SK-MEL-5 (cell line): ENCODE data around the gene WNK3. TPM values are rescaled to one million over a fixed set of nuclear protein-coding genes. Genes with fewer than 3 reads are reported as not detected.
A peak's percentile ranks its signal among the peaks of the same experiment; 100 is the strongest.
"Not testable (repeated sequence)": the region's sequence is repeated elsewhere in the genome, so short reads cannot be mapped to it uniquely, and the experiment has no call there.

Source experiments
- DNase-seq: peaks from one replicate; pipeline ENCODE4 v3.0.0-alpha.2; 2016; ENCODE audit warnings: low read depth, low spot score
- in situ Hi-C: cut with HindIII; loops from 2 replicates; pipeline ENCODE4 v1.10.0; 2016; ENCODE audit warnings: low sequenced_read_pairs, high pct_unique_total_duplicates, low pct_unique_long_range_greater_than_20kb
- polyA plus RNA-seq, 2 experiments: library from polyadenylated mRNA; depleted of rRNA; stranded (reverse); fragments of >200 nt; gene quantifications; 2 replicates each; pipeline ENCODE4 v1.2.3, GENCODE V29; 2015
- total RNA-seq: library from RNA; depleted of rRNA; stranded (reverse); fragments of >200 nt; shearing (Covaris generic); gene quantifications from 2 replicates; pipeline ENCODE4 v1.2.3, GENCODE V29; 2014; rRNA removed

Gene WNK3
- 8.6 TPM in 2 replicates for total RNA-seq
- 2.5 and 3.5 TPM in 2 replicates for polyA plus RNA-seq (2015; cell fraction: cytosol; rRNA removed)
- polyA plus RNA-seq (2015; cell fraction: nucleus; rRNA removed) = 4.4 and 4.6 TPM in 2 replicates

DNA sequence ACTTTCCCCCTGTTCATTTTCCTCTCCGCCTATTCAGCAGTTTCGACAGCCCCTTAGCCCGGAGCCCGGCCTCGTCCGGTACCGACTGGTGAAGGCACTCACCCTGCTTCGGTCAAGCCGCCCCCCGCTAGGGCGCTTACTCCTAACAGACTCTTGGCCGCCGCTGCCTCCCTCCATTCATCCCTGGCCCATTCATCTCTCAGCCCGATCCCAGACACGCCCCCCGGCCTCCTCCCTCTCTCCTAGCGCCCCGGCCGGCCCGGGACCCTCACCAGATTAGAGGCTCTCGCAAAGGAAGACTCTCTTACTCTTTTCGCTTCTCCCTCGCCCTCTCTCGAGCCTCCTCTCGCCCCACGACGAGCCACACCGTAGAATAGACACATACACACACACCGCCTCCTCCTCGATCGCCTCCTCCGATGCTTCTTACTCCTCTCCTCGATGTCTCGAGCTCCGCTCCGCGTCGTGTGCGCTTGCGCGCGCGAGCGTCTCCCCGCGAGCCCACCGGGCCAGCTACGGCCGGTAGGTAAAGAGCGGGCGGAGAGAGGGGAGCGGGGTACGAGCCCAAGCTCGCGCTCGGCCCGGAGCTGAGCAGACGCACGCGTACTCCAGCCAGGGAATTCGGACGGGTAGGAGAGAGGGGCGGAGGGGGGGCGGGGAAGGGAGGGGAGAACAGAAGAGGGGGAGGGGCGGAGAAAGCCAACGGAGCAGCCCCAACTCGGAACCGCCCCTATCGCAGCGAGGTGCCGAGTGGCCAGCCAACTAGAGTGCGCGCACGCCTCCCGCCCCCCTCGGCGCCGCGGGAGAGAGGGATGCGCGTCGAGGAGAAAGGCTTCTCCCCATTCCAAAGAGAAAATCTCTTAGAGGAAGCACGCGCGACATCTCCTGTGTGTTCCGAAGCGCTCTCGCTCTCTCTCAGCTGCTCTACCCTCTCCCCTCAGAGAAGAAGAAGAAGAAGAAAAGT, at the start of gene WNK3:
Gene WNK3, minus strand, starts transcription at position 633 of the 964 bp plus-strand sequence.
- DNase-seq = peak; percentile 84
- in situ Hi-C loops = no loop called here

DNA sequence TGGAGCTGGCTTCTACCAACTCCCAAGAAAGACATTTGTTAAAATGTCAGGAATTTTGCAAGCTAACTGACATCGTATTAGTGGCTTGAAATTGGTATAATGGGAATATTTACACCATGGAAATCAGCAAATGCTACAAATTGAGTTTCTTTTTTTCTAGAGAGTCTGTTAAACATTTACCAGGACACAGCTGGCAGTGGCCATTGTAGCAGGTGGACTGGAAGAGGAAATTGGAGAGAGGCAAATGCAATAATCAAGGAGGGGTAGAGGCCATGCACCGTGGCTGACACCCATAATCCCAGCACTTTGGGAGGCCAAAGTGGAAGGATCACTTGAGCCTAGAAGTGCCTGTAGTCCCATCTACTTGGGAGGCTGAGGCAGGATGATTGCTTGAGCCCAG, 49.4 kb upstream of the WNK3 start:
- in situ Hi-C loops = no loop called here
- DNase-seq = no peak

DNA sequence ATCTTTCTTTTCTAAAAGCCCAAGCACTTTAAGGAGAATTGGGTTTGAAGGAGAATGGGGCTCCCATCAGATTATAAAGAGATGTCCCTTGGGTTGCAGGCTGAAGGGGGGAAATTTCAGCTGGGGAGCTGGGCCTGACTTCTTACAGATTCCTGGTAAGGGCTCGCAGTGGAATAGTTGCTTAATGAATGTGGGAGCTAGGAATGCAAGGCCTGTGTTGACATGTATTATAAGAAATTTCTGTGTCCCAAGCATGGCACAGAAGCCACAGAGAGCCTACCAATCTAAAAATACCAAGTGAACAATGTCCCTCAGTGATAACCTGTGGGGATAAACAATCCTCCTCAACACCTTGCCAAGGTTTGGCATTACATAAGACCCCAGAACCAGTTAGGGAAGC, 39.3 kb upstream of the WNK3 start:
- in situ Hi-C loops = no loop called here
- no peak for DNase-seq

DNA sequence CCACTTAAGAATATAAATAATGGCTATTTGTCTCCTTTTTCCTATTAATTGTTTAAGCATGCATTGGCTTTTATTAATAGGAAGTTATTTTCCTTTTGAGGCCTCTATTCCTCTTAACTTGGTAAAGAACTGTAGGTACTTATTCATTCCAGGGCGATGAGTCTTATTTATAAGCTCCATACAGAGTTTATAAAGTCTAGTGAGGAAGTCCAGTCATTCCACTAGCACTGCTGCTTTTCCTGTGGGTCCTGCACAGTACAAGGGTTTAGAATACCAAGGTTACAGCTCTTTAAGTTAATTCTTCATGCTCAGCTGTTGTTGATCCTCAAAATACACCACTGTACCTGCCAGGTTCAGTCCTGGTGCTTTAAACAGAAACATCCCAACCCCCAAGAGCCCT, 28.5 kb upstream of the WNK3 start:
- no peak for DNase-seq
- in situ Hi-C loops = no loop called here

DNA sequence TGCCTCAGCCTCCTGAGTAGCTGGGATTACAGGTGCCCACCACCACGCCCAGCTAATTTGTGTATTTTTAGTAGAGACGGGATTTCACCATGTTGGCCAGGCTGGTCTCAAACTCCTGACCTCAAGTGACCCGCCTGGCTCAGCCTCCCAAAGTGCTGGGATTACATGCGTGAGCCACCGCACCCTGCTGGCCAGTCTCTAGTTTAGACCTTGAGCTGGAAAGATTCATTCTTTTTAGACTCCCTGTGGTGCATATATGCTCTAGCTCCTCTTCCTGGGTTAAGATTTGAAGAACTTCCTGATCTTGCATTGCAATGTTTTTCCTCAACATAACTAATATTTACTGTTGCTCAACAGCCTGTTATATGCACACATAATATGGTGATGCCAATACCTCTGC, 26.8 kb upstream of the WNK3 start:
- in situ Hi-C loops = not testable (repeated sequence)
- DNase-seq = peak; percentile 11

DNA sequence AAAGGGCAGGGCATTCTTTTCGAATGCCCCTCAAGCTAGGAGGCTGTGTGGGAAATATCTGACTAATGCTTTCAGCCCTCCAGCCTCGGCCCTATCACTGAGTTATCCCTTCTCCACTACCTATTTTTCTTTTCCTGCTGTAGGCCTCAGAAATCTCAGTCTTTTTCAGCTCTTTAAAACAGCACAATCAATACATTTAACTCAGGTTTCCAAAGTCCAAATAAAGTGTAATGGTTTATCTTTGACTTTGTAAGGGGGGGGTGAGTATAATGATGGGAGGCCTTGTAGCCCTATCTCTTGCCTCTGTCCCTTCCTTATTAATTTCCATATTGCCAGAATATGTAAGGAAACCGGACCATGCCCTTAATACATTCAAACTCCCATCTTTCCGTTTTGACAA, 1.6 kb upstream of the WNK3 start:
- in situ Hi-C loops = no loop called here
- no peak for DNase-seq

DNA sequence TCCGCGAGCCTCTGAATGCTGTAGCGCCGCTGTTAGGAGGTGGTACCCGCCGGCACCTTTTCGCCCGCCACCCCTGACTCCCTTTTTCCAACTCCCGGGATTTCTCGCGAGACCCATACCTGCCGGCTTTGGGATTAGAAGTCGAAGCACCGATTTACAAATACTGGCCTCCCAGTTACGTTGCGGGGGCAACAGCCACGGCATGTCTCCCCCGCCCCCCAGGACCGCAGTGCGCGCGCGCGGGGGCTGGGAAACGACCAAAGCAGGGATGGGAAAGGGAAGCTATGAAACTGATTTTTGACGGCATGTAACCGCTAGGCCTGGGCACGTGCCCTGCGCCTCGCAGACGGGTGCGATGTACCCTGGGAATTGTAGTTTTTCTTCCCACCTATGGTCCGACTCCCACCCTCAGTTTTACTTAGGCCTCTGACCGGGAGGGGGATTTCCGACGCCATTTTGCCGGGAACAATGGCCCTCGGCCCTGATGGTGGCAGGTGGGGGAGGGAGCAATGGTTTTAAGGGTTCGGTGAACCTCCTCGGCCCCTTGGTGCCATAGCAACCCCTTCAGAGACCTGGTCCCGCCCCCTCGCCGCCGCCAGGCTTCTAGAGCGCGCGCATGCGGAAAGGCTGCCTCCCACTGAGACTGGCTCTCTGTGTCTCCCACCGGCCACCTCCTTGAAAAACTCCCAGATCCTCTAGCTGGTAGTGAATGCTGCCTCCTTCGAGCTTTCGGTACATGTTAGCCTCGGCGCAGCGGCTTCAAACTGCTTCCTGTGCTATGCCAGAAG, 772 bp upstream of the WNK3 start:
- DNase-seq = peak; percentile 75
- in situ Hi-C loops = no loop called here

DNA sequence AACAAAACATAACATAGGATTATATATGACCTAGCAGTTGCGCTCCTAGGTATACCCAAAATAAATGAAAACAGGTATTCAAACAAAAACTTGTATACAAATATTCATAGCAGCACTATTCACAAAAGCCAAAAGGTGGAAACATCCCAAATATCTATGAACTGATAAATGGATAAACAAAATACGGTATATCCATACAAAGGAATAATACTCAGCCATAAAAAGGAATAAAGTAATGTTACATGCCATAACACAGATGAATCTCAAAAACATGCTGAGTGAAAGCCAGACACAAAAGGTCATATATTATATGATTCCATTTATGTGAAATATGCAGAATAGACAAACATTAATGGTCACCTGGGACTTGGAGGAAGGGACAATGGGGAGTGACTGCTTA, 5.2 kb downstream of the WNK3 start:
- in situ Hi-C loops = no loop called here

DNA sequence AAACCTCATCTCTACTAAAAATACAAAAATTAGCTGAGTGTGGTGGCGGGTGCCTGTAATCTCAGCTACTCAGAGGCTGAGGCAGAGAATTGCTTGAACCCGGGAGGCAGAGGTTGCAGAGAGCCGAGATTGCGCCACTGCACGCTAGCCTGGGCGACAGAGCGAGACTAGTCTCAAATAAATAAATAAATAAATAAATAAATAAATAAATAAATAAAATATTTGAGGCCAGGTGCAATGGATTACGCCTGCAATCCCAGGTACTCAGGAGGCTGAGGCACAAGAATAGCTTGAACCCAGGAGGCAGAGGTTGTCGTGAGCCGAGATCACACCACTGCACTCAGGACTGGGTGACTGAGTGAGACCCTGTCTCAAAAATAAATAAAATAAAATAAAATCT, 20.5 kb downstream of the WNK3 start:
- DNase-seq, in situ Hi-C loops: not testable (repeated sequence)

More for the DNA sequence above, 5.2 kb downstream of the WNK3 start:
- DNase-seq = no peak

DNA sequence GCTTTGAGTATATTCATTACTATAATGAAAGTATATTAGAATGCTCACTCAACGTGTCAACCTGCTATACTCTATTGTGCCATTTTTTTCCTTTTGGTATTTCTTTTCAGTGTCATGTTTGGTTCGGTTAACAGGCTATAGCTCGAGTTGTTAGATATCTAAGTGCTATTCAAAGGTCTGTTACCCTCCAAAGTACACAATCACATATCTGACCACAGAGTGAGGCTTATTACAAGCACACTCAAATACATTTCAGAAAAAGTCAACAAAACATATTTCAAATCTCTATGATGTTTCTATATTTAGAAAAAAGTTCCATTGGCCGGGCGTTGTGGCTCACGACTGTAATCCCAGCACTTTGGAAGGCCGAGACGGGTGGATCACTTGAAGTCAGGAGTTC, 32.8 kb downstream of the WNK3 start:
- no peak for DNase-seq
- in situ Hi-C loops = no loop called here

DNA sequence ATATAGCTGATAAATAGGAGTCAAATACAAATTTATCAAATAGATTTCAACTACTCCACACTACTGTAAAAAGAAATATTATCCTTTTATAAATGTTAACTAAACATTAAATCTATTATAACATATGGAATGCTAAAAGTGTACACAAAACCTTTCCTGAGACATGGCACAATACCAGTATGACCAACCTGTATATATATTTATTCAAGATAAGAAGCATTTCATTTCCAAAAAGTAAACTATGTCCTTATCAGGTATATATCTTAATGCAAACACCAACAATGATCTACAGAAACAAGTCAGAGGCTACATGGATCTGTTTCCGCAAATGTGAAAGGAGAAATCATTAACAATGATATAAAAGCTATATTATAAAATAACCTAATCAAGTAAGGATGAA, 37.8 kb downstream of the WNK3 start:
- in situ Hi-C loops = no loop called here
- DNase-seq = no peak

DNA sequence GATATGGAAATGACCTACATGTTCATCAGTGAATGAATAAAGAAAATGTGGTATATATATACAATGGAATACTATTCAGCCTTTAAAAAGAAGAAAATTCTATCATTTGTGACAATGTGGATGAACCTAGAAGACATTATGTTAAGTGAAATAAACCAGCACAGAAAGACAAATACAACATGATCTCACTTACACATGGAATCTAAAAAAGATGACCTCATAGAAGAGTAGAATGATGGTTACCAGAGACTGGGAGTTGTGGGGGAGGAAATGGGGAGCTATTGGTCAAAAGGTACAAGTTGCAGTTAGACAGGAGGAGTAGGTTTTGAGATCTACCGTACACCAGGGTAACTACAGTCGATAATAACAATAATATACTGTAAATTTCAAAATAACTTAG, 51.5 kb downstream of the WNK3 start:
- no peak for DNase-seq
- in situ Hi-C loops = no loop called here

DNA sequence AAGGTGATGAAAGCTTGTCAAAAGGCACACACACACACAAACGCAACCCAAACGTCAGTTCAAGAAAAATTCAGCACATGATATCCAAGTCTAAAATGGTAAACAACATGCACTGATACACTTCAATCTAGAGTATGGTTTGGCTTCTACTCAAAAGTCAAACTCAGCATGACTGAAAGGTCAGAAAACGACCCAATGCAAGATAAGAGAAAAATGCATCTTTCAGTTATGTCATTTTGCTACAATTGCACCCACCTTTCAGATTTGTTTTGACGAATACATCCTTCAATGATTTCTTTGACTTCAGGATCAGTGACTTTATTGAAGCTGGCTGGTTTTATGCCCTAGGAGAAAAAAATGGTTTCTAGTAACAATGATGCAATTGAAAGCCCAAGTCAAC, 56.3 kb downstream of the WNK3 start:
- in situ Hi-C loops = no loop called here
- peak; percentile 96 for DNase-seq

DNA sequence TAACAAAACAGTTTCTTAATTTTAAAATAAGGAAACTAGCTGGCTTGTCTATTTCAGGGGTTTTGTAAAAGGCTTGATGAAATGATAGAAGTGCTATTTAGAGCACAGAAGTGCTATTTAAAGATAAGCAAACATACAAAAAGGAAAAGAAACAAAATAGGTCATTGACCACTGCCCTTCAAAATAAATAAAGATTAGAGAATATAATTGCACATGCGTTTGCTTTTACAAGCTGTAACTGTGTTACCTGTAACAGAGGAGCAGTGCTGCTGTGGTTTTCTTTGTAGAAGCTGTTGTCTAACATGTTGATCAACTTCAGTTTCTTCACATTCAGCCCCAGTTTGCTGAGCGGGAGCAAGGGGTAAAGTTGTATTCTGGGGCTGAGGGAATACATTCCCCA, 63.5 kb downstream of the WNK3 start:
- in situ Hi-C loops = no loop called here
- DNase-seq = no peak

DNA sequence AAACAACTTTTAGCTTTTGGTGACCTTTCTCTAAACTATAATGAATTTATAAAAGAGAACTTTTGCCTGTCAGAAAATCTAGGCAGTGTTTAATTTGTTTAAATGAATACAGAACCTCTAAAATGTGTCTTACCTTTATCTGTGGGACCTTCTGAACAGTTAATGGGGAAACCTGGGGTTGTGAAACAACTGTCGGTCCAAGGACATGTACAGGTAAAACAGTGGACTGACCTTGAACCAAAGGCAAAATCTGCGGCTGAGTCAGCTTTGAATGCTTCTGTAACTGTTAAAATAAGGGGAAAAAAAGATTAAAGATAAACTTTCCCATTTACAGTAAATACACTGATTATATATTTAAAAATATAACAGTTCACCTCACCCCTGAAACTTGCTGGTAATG, 65.1 kb downstream of the WNK3 start:
- in situ Hi-C loops = no loop called here
- DNase-seq = no peak

DNA sequence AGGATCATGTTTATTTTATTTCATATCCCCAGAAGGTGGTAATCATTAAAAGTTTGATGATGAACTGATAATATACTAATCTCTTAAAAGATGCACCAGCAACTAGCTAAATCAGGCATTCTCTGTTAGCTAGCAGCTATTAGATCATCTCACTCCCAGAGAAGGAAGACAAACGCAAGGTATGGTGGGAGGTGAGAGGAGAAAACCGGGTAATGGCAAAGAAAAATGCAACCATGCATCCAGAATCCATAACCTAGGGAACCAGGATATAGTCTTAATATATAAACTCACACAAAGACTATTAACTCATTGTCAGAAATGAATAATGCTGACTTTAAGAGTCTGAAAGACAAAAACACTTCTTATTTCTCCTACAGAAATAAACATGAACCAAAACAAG, 66.1 kb downstream of the WNK3 start:
- in situ Hi-C loops = no loop called here
- no peak for DNase-seq

DNA sequence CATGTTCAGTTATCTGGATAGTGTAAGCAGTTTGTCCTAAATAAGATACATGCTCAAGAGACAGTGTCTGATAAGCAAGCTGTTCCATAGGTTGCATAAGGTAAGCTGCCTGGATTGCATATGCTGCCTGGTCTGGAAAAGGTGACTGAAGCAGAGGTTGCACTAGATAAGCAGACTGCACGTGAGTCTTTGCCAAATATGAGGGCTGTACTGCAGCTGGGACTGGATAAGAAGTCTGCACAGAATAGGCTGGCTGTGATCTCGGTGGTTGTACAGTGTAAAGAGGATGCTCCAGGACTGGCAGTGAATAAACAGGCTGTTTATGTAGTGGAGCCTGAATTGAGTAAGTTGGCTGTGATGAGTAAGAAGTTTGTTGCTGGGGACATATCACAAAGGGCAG, 68.9 kb downstream of the WNK3 start:
- in situ Hi-C loops = no loop called here
- DNase-seq = no peak

DNA sequence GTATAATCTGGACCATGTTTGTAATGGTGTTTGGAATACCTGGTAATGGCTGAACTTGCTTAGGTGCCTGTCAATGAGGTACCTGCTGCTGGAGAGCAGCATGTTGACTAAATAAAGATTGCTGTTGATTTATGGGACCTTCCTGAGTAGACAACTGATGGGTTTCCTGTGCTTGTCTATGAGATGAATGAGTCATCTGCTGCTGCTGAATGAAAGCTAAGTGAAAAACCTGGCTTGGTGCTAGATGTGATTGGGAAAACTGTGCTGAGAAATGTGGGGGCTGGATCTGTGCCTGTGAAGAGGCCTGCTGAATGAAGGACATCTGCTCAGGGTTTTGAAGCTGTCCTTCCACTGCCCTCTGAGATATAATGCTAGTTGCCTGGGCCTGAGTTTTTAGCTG, 69.6 kb downstream of the WNK3 start:
- in situ Hi-C loops = no loop called here
- DNase-seq = no peak
